ENCODE results near the gene COPS2.

DNA sequence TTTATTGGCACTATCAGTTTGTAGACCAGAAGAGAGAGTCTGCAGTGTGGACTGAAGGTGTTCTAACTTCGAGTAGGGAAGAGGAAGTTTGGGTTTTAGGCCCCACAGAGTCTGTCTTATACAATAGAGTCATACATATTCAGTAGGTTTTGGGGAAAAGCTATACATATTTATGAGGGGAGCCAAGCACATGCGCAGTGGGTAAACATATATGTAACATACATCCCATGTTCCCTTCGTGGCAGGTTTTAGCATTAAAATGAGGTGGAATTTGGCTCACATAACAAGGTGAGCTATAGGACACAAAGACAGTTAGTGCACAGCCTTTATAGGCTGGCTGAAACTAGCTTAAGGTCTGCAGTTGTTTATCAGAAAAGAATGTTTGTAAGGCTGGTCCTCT lies 19.5 kb upstream of the COPS2 start:
- no peak for TF ChIP-seq POLR2A (IDR thresholded peaks at IDR 0.05)
- TF ChIP-seq, protein P1, sequence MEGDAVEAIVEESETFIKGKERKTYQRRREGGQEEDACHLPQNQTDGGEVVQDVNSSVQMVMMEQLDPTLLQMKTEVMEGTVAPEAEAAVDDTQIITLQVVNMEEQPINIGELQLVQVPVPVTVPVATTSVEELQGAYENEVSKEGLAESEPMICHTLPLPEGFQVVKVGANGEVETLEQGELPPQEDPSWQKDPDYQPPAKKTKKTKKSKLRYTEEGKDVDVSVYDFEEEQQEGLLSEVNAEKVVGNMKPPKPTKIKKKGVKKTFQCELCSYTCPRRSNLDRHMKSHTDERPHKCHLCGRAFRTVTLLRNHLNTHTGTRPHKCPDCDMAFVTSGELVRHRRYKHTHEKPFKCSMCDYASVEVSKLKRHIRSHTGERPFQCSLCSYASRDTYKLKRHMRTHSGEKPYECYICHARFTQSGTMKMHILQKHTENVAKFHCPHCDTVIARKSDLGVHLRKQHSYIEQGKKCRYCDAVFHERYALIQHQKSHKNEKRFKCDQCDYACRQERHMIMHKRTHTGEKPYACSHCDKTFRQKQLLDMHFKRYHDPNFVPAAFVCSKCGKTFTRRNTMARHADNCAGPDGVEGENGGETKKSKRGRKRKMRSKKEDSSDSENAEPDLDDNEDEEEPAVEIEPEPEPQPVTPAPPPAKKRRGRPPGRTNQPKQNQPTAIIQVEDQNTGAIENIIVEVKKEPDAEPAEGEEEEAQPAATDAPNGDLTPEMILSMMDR (IDR thresholded peaks at IDR 0.05), result no peak
